Activated CD8-positive, alpha-beta memory T cell treated with anti-CD3 and anti-CD28 coated beads, Interleukin-2, amount 50 U/mL, for 48 hours (primary cell): Measurements from ENCODE around the gene TPH1.

Source experiments
- DNase-seq: peaks from one replicate; pipeline ENCODE4 v3.0.0-alpha.2; 2020

TPH1 gene

GRCh38 chr11:18046116-18046777 lies at the start of gene TPH1:
Gene TPH1 (minus strand): TSS chr11:18046269. CDS start chr11:18040762, 5,507 bp downstream.
- no peak for DNase-seq

- DNase-seq = no peak
These were observed 47.9 kb upstream of the TPH1 start for GRCh38 chr11:18093959-18094358.

GRCh38 chr11:18091731-18092130 lies 45.7 kb upstream of the TPH1 start:
- DNase-seq = no peak

GRCh38 chr11:18088966-18089365 lies 42.9 kb upstream of the TPH1 start:
- DNase-seq = no peak

- no peak for DNase-seq
These were observed 42.3 kb upstream of the TPH1 start for GRCh38 chr11:18088366-18088765.

- DNase-seq = no peak
These were observed 35.5 kb upstream of the TPH1 start for GRCh38 chr11:18081551-18081950.

- no peak for DNase-seq
These were observed 34.4 kb upstream of the TPH1 start for GRCh38 chr11:18080451-18080850.

GRCh38 chr11:18078909-18079308 lies 32.8 kb upstream of the TPH1 start:
- DNase-seq = no peak

- DNase-seq = no peak
These were observed 29.4 kb upstream of the TPH1 start for GRCh38 chr11:18075444-18075843.

GRCh38 chr11:18071098-18071705 lies 25.1 kb upstream of the TPH1 start:
- DNase-seq = no peak

- DNase-seq = no peak
These were observed 21.3 kb upstream of the TPH1 start for GRCh38 chr11:18067372-18067771.

GRCh38 chr11:18066626-18067025 lies 20.6 kb upstream of the TPH1 start:
- DNase-seq = no peak

- DNase-seq = no peak
These were observed 19.5 kb upstream of the TPH1 start for GRCh38 chr11:18065572-18065971.

- DNase-seq = no peak
These were observed 18.5 kb upstream of the TPH1 start for GRCh38 chr11:18064450-18065054.

- DNase-seq = no peak
These were observed 17.9 kb upstream of the TPH1 start for GRCh38 chr11:18063862-18064434.

- DNase-seq = no peak
These were observed 17.1 kb upstream of the TPH1 start for GRCh38 chr11:18063125-18063524.

GRCh38 chr11:18061351-18061750 lies 15.3 kb upstream of the TPH1 start:
- DNase-seq = no peak

GRCh38 chr11:18056561-18057181 lies 10.6 kb upstream of the TPH1 start:
- no peak for DNase-seq

GRCh38 chr11:18054511-18055103 lies 8.5 kb upstream of the TPH1 start:
- DNase-seq = no peak

- no peak for DNase-seq
These were observed 4.8 kb upstream of the TPH1 start for GRCh38 chr11:18050848-18051247.

GRCh38 chr11:18036456-18036855 lies 9.6 kb downstream of the TPH1 start:
- DNase-seq = no peak

- no peak for DNase-seq
These were observed 18.6 kb downstream of the TPH1 start for GRCh38 chr11:18027475-18027874.

- DNase-seq = no peak
These were observed 23.6 kb downstream of the TPH1 start for GRCh38 chr11:18022419-18022818.
